PC-9 (cell line): ENCODE results near the gene TMEFF1.

Experiments used
- CTCF ChIP-seq: fragments of 200-600 bp; sonication (generic); conservative IDR thresholded peaks from 2 replicates; pipeline ENCODE4 v1.6.1; 2017; ENCODE audit warnings: mixed run types, antibody characterized with exemption, mild to moderate bottlenecking, moderate library complexity
- EZH2 ChIP-seq: fragments of 200-600 bp; sonication (generic); IDR thresholded peaks from 2 replicates; pipeline ENCODE4 v1.8.0; 2017; ENCODE audit warnings: antibody characterized with exemption, low read depth

- TF ChIP-seq EZH2 (no peak), CTCF (peak; percentile 96)
Observed at GRCh38 chr9:100437860-100438805, 34.8 kb upstream of the TMEFF1 start.
